ENCODE data around the gene MYRFL. TPM values are rescaled to one million over a fixed set of nuclear protein-coding genes. Genes with fewer than 3 reads are reported as not detected.

Gene MYRFL
- total RNA-seq, 1 experiment from 2014 or later, result not detected

- Histone ChIP-seq H3K79me2 (ENCODE audit: low read depth) (no peaks in the 10 kb centered on the region), H3K4me3 (no peak overlapping the region), H3K9me3 (ENCODE audit: insufficient read depth, low read depth) (no peaks in the 10 kb centered on the region), H3K4me1 (replicated peaks; ENCODE audit: insufficient read depth) (no peaks in the 10 kb centered on the region), H3K36me3 (ENCODE audit: low read depth) (no peaks in the 10 kb centered on the region), H3K9me2 (ENCODE audit: insufficient read depth) (no peaks in the 10 kb centered on the region), H3K4me2 (no peak overlapping the region), H3K27me3 (ENCODE audit: insufficient read depth, low read depth) (no peaks in the 10 kb centered on the region), H4K20me1 (ENCODE audit: insufficient read depth) (no peaks in the 10 kb centered on the region), H3K27ac (no peak overlapping the region), H2AFZ (no peak overlapping the region), H3F3A (ENCODE audit: insufficient read depth, low read depth) (no peaks in the 10 kb centered on the region)
- DNase-seq, result no peak
- ChIA-PET CTCF (no interaction called here), POLR2A (ENCODE audit: unreplicated experiment) (no interaction called here)
- intact Hi-C loops (cut with micrococcal nuclease; ENCODE audit: unreplicated experiment), result no loop called here
- TF ChIP-seq EZH2 (IDR thresholded peaks at IDR 0.05; ENCODE audit: low read depth), result no peak
- no peak for TF ChIP-seq CTCF (conservative IDR thresholded peaks at IDR 0.05)
- BruUV-seq (replicated peaks), result no TSS peak
These were observed 85.7 kb downstream of the MYRFL start for GRCh38 chr12:69910694-69911093.

GRCh38 chr12:69913526-69913925 is 88.5 kb downstream of the MYRFL start:
- no TSS peak for BruUV-seq (replicated peaks)
- no peaks in the 10 kb centered on the region for H3K79me2 ChIP-seq (ENCODE audit: low read depth)
- H3K4me2 ChIP-seq, result no peak overlapping the region
- no peak overlapping the region for H3K27ac ChIP-seq
- no peak overlapping the region for H2AFZ ChIP-seq
- H3F3A ChIP-seq (ENCODE audit: insufficient read depth, low read depth), result no peaks in the 10 kb centered on the region
- ChIA-PET POLR2A (ENCODE audit: unreplicated experiment) (no interaction called here), CTCF (no interaction called here)
- no peaks in the 10 kb centered on the region for H3K9me2 ChIP-seq (ENCODE audit: insufficient read depth)
- H3K9me3 ChIP-seq (ENCODE audit: insufficient read depth, low read depth), result peaks cover 3% of the 10 kb centered on the region; the same call in 1 of the 2 replicates
- no peaks in the 10 kb centered on the region for H3K27me3 ChIP-seq (ENCODE audit: insufficient read depth, low read depth)
- no peak for DNase-seq
- intact Hi-C loops (cut with micrococcal nuclease; ENCODE audit: unreplicated experiment), result no loop called here
- H3K4me1 ChIP-seq (replicated peaks; ENCODE audit: insufficient read depth), result no peaks in the 10 kb centered on the region
- H3K36me3 ChIP-seq (ENCODE audit: low read depth), result no peaks in the 10 kb centered on the region
- no peaks in the 10 kb centered on the region for H4K20me1 ChIP-seq (ENCODE audit: insufficient read depth)
- no peak for TF ChIP-seq EZH2 (IDR thresholded peaks at IDR 0.05; ENCODE audit: low read depth)
- no peak for TF ChIP-seq CTCF (conservative IDR thresholded peaks at IDR 0.05)
- no peak overlapping the region for H3K4me3 ChIP-seq

- Histone ChIP-seq H3K4me1 (replicated peaks; ENCODE audit: insufficient read depth) (no peaks in the 10 kb centered on the region), H2AFZ (no peak overlapping the region), H3K27me3 (ENCODE audit: insufficient read depth, low read depth) (no peaks in the 10 kb centered on the region), H4K20me1 (ENCODE audit: insufficient read depth) (no peaks in the 10 kb centered on the region), H3K9me2 (ENCODE audit: insufficient read depth) (no peaks in the 10 kb centered on the region), H3K9me3 (ENCODE audit: insufficient read depth, low read depth) (peaks cover 5% of the 10 kb centered on the region; the same call in 1 of the 2 replicates), H3K4me2 (no peak overlapping the region), H3K36me3 (ENCODE audit: low read depth) (no peaks in the 10 kb centered on the region), H3K4me3 (no peak overlapping the region), H3F3A (ENCODE audit: insufficient read depth, low read depth) (no peaks in the 10 kb centered on the region), H3K79me2 (ENCODE audit: low read depth) (no peaks in the 10 kb centered on the region), H3K27ac (no peak overlapping the region)
- DNase-seq, result no peak
- ChIA-PET POLR2A (ENCODE audit: unreplicated experiment) (no interaction called here), CTCF (no interaction called here)
- no TSS peak for BruUV-seq (replicated peaks)
- TF ChIP-seq CTCF (conservative IDR thresholded peaks at IDR 0.05) (no peak), EZH2 (IDR thresholded peaks at IDR 0.05; ENCODE audit: low read depth) (no peak)
- intact Hi-C loops (cut with micrococcal nuclease; ENCODE audit: unreplicated experiment), result no loop called here
These were observed 90.9 kb downstream of the MYRFL start for GRCh38 chr12:69915964-69916363.
